Uterus (tissue), 2 donors: ENCODE results near the gene EEF1AKMT2.

Experiments used
- POLR2A ChIP-seq, 2 donors: fragments of 450-650 bp; IDR thresholded peaks; one replicate each; pipeline ENCODE4 v1.6.1; 2016; ENCODE audit warnings: antibody characterized with exemption in 2 of 2, mild to moderate bottlenecking in 1 of 2, moderate library complexity in 1 of 2
- TF ChIP-seq, protein P1 (sequence below), 4 experiments: fragments of 200-600 bp in 2 of 4; fragments of 450-650 bp in 2 of 4; sonication (generic) in 2 of 4; IDR thresholded peaks; one replicate each; pipeline ENCODE4 v1.5.1; 2016 to 2019; ENCODE audit warnings: antibody characterized with exemption in 4 of 4, mild to moderate bottlenecking in 2 of 4, moderate library complexity in 1 of 4

DNA sequence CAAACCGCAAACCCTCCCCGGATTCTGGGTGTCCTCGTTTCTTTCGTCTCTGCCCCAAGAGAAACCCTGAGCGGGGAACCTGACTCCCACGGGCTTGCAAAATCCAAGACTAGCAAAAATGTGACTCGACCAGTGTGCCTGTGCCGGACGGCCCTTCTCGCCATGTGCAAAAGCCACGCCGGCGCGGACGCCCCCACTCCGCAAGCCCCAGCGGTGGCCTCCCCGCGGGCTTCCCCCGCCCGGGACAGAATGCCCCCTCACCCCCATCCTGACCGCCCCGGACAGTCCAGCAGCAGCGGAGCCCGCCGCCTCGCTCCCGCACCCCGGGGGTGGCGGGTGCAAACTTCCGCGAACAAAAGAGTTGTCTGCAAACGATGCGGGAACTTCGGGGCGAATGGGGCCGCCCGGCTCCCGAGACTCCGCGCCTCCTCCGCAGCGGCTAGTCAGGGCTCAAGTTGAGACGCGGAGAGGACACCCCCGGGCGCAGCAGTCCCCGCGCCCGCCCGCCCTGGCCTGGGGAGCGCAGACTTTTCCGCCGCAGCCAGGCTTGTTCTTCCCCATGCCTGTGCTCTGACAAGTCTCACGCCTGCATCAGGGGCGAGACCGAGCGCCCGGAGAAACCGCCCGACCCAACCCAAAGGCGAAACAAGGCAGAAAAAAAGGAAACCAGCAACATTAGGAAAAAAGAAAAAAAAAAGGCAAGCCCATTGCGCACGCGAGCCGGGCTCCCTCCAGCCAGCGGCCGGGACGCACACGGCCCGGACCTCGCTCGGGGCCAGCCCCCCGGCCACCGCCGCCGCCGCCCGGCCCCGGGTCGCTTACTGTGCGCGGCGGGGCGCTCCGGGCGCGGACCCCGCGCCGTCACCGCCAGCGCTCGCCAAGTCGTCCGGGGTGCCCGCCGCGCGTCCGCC, 48.2 kb downstream of the EEF1AKMT2 start:
- TF ChIP-seq, protein P1, sequence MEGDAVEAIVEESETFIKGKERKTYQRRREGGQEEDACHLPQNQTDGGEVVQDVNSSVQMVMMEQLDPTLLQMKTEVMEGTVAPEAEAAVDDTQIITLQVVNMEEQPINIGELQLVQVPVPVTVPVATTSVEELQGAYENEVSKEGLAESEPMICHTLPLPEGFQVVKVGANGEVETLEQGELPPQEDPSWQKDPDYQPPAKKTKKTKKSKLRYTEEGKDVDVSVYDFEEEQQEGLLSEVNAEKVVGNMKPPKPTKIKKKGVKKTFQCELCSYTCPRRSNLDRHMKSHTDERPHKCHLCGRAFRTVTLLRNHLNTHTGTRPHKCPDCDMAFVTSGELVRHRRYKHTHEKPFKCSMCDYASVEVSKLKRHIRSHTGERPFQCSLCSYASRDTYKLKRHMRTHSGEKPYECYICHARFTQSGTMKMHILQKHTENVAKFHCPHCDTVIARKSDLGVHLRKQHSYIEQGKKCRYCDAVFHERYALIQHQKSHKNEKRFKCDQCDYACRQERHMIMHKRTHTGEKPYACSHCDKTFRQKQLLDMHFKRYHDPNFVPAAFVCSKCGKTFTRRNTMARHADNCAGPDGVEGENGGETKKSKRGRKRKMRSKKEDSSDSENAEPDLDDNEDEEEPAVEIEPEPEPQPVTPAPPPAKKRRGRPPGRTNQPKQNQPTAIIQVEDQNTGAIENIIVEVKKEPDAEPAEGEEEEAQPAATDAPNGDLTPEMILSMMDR (IDR thresholded peaks at IDR 0.05) = no peak
- no peak for TF ChIP-seq POLR2A (IDR thresholded peaks at IDR 0.05)
